Mesothelial cell of epicardium (in vitro differentiated cells): Measurements from ENCODE around the gene ZNF281. TPM values are rescaled to one million over a fixed set of nuclear protein-coding genes. Genes with fewer than 3 reads are reported as not detected.

Experiments used
- DNase-seq, 2 experiments: peaks; one replicate each; pipeline ENCODE4 v3.0.0; 2021; ENCODE audit warnings: low spot score in 2 of 2; ENCODE audit not compliant: unreplicated experiment in 2 of 2
- H3K27ac Mint-ChIP-seq: 2 replicates; pipeline ENCODE4 v1.8.0; 2021; ENCODE audit warnings: mixed read lengths
- H3K27me3 Mint-ChIP-seq: 2 replicates; pipeline ENCODE4 v1.8.0; 2021; ENCODE audit warnings: low read depth, mixed read lengths
- H3K36me3 Mint-ChIP-seq: 2 replicates; pipeline ENCODE4 v1.8.0; 2021; ENCODE audit warnings: mixed read lengths
- H3K4me1 Mint-ChIP-seq: 2 replicates; pipeline ENCODE4 v1.8.0; 2021; ENCODE audit warnings: mixed read lengths
- H3K4me3 Mint-ChIP-seq: 2 replicates; pipeline ENCODE4 v1.8.0; 2021; ENCODE audit warnings: mild to moderate bottlenecking, moderate library complexity, mixed read lengths
- H3K9me3 Mint-ChIP-seq: 2 replicates; pipeline ENCODE4 v1.8.0; 2021; ENCODE audit warnings: mixed read lengths
- total RNA-seq: library from RNA; stranded (reverse); gene quantifications from 3 replicates; pipeline ENCODE4 v1.2.1, GENCODE V29; 2021
- TF ChIP-seq, protein P1 (sequence below): fragments of 200-600 bp; sonication (generic); IDR thresholded peaks from one replicate; pipeline ENCODE4 v1.5.0; 2021; ENCODE audit warnings: antibody characterized with exemption; ENCODE audit not compliant: unreplicated experiment

The ZNF281 gene
- total RNA-seq, 1 donor from 2014 or later, result 26.5 TPM

DNA sequence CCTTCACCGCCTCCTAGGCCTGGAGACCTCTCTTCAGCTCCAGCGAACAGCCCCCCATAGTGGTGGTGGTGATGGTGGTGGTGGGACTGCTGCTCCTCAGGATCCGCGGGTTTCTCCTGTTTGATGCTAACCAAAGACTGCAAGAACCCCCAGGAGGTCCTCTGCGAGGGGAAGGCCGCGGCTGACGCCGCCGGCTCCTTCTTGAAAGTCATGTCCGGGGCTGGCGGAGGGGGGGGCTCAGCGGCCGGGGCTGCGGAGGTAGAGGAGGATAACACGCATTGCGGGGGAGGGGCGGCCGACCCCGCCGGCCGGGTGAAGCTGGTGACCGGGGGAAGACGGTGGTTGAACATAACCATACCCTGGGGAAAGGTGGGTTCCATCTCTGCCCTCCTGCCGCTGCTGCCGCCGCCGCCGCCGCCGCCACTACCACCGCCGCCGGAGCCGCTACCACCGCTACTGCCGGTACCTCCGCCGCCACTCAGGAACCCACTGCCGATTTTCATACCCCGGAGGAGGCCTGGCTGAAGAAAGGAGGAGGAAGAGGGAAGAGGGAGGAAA lies 554 bp downstream of the ZNF281 start:
- peaks cover 61% of the 10 kb centered on the region for H3K4me1 Mint-ChIP-seq
- H3K36me3 Mint-ChIP-seq, result peaks cover 29% of the 10 kb centered on the region
- H3K4me3 Mint-ChIP-seq, result peak overlapping the region; percentile 99
- H3K27ac Mint-ChIP-seq, result peak overlapping the region; percentile 93
- DNase-seq, result peak in 1 of 2 experiments; percentile 53
- no peaks in the 10 kb centered on the region for H3K9me3 Mint-ChIP-seq
- TF ChIP-seq, protein P1, sequence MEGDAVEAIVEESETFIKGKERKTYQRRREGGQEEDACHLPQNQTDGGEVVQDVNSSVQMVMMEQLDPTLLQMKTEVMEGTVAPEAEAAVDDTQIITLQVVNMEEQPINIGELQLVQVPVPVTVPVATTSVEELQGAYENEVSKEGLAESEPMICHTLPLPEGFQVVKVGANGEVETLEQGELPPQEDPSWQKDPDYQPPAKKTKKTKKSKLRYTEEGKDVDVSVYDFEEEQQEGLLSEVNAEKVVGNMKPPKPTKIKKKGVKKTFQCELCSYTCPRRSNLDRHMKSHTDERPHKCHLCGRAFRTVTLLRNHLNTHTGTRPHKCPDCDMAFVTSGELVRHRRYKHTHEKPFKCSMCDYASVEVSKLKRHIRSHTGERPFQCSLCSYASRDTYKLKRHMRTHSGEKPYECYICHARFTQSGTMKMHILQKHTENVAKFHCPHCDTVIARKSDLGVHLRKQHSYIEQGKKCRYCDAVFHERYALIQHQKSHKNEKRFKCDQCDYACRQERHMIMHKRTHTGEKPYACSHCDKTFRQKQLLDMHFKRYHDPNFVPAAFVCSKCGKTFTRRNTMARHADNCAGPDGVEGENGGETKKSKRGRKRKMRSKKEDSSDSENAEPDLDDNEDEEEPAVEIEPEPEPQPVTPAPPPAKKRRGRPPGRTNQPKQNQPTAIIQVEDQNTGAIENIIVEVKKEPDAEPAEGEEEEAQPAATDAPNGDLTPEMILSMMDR, result no peak
- H3K27me3 Mint-ChIP-seq, result no peaks in the 10 kb centered on the region

DNA sequence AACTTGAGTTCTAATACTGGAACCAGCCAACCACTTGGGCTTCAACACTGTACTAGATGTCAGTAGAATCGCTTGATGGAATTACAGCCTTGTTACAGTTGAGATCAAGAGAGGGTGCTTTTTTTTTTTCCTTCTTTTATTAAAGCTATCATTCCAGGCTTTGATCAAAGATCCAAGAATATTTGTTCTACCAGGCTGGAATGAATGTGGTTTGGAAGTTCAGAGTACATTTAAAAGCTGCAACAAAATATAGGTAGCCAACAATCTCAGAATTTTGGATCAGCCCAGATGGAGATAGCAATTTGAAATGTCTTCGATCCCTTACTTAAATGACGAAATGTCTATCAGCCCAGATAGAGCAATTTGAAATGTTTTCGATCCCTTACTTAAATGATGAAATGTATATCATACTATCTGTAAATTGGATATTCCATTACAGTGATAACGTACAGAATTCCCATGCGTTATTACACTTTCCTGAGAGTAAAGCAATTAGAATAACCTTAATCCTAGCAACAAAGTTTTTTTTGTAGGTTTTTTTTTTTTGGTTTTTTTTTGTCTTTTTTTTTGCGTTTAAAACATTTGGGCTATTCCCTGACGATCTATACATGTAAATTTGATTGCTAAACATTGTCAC lies 3.6 kb downstream of the ZNF281 start:
- no peak overlapping the region for H3K27ac Mint-ChIP-seq
- no peak for DNase-seq
- peaks cover 51% of the 10 kb centered on the region for H3K4me1 Mint-ChIP-seq
- H3K27me3 Mint-ChIP-seq, result no peaks in the 10 kb centered on the region
- TF ChIP-seq, protein P1, result no peak
- H3K4me3 Mint-ChIP-seq, result peak overlapping the region; percentile 25
- peaks cover 29% of the 10 kb centered on the region for H3K36me3 Mint-ChIP-seq
- no peaks in the 10 kb centered on the region for H3K9me3 Mint-ChIP-seq

DNA sequence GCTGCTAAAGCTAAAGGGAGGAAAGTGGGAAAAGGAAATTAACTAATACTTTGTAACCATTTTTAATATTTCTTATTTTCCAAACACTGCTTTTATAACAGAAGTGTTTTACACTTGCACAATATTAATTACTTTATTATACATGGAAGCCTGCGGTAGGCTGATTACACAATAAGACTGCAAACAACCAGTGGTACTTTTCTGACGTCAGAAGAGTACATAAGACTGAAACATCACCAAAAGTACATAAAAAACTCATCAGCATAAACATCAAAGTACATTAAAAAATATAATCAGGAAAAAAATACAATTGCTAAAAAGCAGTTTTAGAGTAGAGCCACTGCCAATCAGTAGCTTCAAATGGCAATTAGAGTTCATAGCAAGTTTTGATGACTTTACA lies 4.6 kb downstream of the ZNF281 start:
- H3K9me3 Mint-ChIP-seq, result no peaks in the 10 kb centered on the region
- peaks cover 29% of the 10 kb centered on the region for H3K36me3 Mint-ChIP-seq
- no peaks in the 10 kb centered on the region for H3K27me3 Mint-ChIP-seq
- no peak overlapping the region for H3K27ac Mint-ChIP-seq
- no peak for DNase-seq
- H3K4me3 Mint-ChIP-seq, result peak overlapping the region; percentile 37
- TF ChIP-seq, protein P1, result no peak
- peaks cover 43% of the 10 kb centered on the region for H3K4me1 Mint-ChIP-seq

DNA sequence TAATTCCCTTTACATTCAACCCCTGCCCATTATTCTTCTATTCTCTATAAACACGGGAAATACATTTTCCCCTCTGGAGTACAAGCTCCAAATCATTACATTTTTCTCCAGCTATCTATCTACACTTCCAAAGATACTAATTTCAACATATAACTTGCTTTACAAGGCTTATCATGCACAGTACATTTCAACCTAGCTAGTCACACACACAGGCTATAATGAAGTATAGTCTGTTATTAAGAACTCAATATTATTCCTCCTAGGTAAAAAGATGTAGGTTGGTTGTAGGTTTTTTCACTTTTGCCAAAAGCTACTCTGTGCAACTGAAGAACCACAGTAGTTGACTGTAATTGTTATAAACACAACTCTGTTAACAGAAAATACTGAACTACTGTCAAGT lies 8.1 kb downstream of the ZNF281 start:
- H3K27ac Mint-ChIP-seq, result no peak overlapping the region
- DNase-seq, result no peak
- no peaks in the 10 kb centered on the region for H3K9me3 Mint-ChIP-seq
- H3K4me3 Mint-ChIP-seq, result no peak overlapping the region
- TF ChIP-seq, protein P1, result no peak
- peaks cover 12% of the 10 kb centered on the region for H3K36me3 Mint-ChIP-seq
- no peaks in the 10 kb centered on the region for H3K27me3 Mint-ChIP-seq
- peaks cover 19% of the 10 kb centered on the region for H3K4me1 Mint-ChIP-seq

DNA sequence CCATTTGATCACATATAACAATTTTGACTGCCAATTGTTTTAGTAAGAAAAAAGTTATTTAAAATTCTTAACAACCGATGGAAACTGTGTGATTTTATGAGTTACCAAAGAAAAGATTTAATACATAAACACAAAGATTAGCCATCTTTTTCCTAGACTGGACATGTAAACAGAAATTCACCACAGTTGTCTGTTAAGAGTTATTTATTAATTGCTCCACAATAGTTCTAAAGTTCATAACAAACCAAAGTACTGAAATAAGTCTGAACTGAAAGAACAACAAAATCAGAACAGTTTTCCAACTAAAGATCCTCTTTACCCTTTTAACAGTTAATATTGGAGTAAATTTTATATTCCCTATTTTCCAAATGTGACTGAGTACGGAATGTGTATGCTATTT lies 8.6 kb downstream of the ZNF281 start:
- no peak overlapping the region for H3K4me3 Mint-ChIP-seq
- H3K4me1 Mint-ChIP-seq, result peaks cover 16% of the 10 kb centered on the region
- no peak for DNase-seq
- no peak overlapping the region for H3K27ac Mint-ChIP-seq
- H3K9me3 Mint-ChIP-seq, result no peaks in the 10 kb centered on the region
- TF ChIP-seq, protein P1, result no peak
- peaks cover 10% of the 10 kb centered on the region for H3K36me3 Mint-ChIP-seq
- H3K27me3 Mint-ChIP-seq, result no peaks in the 10 kb centered on the region
